Heart left ventricle (tissue), 16 donors: ENCODE results near the gene ZNF598. TPM values are rescaled to one million over a fixed set of nuclear protein-coding genes. Genes with fewer than 3 reads are reported as not detected.
A peak's percentile ranks its signal among the peaks of the same experiment; 100 is the strongest.

Experiments
- ATAC-seq, 4 donors: fragments of 200-7000 bp; cut with Tn5 transposase; one replicate each; pipeline ENCODE4 v1.9.1; 2020 to 2022; ENCODE audit warnings: moderate library complexity in 4 of 4, mild to moderate bottlenecking in 3 of 4, moderate number of reproducible peaks in 1 of 4
- DNase-seq, 5 donors: peaks; one replicate each; pipeline ENCODE4 v3.0.0-alpha.2; 2020
- H3K27ac ChIP-seq, 12 donors: fragments of 200-600 bp; sonication (generic) in 4 of 12; one replicate each; pipeline versions ENCODE4 v1.5.0 to v1.8.0; 2016 to 2022; ENCODE audit warnings: mild to moderate bottlenecking in 2 of 12
- H3K27me3 ChIP-seq, 9 donors: fragments of 200-600 bp; sonication (generic) in 2 of 9; one replicate each; pipeline versions ENCODE4 v1.5.1 to v1.8.0; 2016 to 2022; ENCODE audit warnings: mild to moderate bottlenecking in 3 of 9
- H3K36me3 ChIP-seq, 9 donors: fragments of 200-600 bp; sonication (generic) in 2 of 9; one replicate each; pipeline versions ENCODE4 v1.5.0 to v1.8.0; 2018 to 2022; ENCODE audit warnings: mild to moderate bottlenecking in 2 of 9
- H3K4me1 ChIP-seq, 12 donors: fragments of 200-600 bp; sonication (generic) in 4 of 12; one replicate each; pipeline versions ENCODE4 v1.5.0 to v1.8.0; 2016 to 2022; ENCODE audit warnings: mild to moderate bottlenecking in 3 of 12
- H3K4me3 ChIP-seq, 12 donors: fragments of 200-600 bp; sonication (generic) in 4 of 12; one replicate each; pipeline versions ENCODE4 v1.5.0 to v1.8.0; 2017 to 2022; ENCODE audit warnings: mild to moderate bottlenecking in 9 of 12, moderate library complexity in 4 of 12
- H3K9me3 ChIP-seq, 12 donors: fragments of 200-600 bp; sonication (generic) in 4 of 12; one replicate each; pipeline versions ENCODE4 v1.5.0 to v1.8.0; 2016 to 2022; ENCODE audit warnings: mild to moderate bottlenecking in 1 of 12
- CTCF ChIP-seq, 12 donors: fragments of 200-600 bp; sonication (generic) in 4 of 12; IDR thresholded peaks; one replicate each; pipeline versions ENCODE4 v1.5.0 to v1.8.0; 2018 to 2022; ENCODE audit warnings: antibody characterized with exemption in 12 of 12, mild to moderate bottlenecking in 5 of 12
- POLR2A ChIP-seq, 2 donors: fragments of 450-650 bp; IDR thresholded peaks; one replicate each; pipeline ENCODE4 v1.6.1; 2017; ENCODE audit warnings: antibody characterized with exemption in 2 of 2, mild to moderate bottlenecking in 2 of 2, moderate library complexity in 2 of 2
- WGBS, 4 donors: extraction: QIAGEN DNeasy Blood & Tissue Kit in 2 of 4; methylation state at CpG; one replicate each; pipeline versions ENCODE4 v1.1.5 to v1.1.7; 2013 to 2018; 5-methylcytosine and 5-hydroxymethylcytosine counted together
- intact Hi-C, 10 donors: fragments of 100-400 bp; cut with DNase I; formaldehyde crosslinking; loops; one replicate each; pipeline versions ENCODE4 v1.11.1 to v1.14.2; 2022
- polyA plus RNA-seq, 2 donors: library from polyadenylated mRNA; stranded (reverse); fragments of 200-250 nt; gene quantifications; one replicate each; pipeline ENCODE4 v1.2.3, GENCODE V29; 2013
- total RNA-seq, 9 donors: library from RNA; depleted of rRNA in 2 of 9; stranded (reverse); fragments of >200 nt in 2 of 9; fragmentation: NEBNext Ultra II Directional in 3 of 9; extraction: Animal tissue kit (Norgen Biotek cat#: 25700) in 3 of 9; gene quantifications; one replicate each; pipeline versions ENCODE4 v1.1.0 to v1.2.4, GENCODE V29; 2016 to 2023
- donor health status: ischemic (EF 13 %, LVEDD 7.1; RV severe dilation, severe dysfunction).
- donor health status: healthy with polysubstance abuse.
- donor health status: DM: no; HTN: yes; CAD: no.
- donor health status: DM: no; HTN: no; CAD: no.
- donor health status: ischemic (EF 25% LVEDD 6.9; RV normal size, moderate dysfunction).
- donor health status: ischemic (EF 25% LVEDD 5.7; RV mildly dilated, moderate dysfunction).
- donor health status: healthy.
- donor health status: DM: yes; HTN: yes; CAD: no.
- donor health status: ischemic (EF 35%, LVEDD 5.7; RV mildly dilated, moderate dysfunction).
- donor health status: nonischemic (EF 11% LVEDD 7.7; RV severe dilation, severe dysfunction).
- donor health status: DM: yes; HTN: yes; CAD: no.
- donor health status: PGD.
- donor health status: ischemic (EF 29% LVEDD 5.4; RV normal size, mild dysfunction).
- donor health status: nonischemic (EF 23%, LVEDD 6.1; RV moderate dilation, normal function).

Gene ZNF598
- total and polyA plus RNA-seq, 11 donors = 9.4 to 47.4 (median 17.0) TPM

- intact Hi-C loops = loop anchor here in 2 of 10 donors (10.0 kb wide), 2 partner anchors 152 to 502 kb away; partner anchors contain the start of gene TRAF7 (in 1 of the 2)
- peaks cover 5 to 47% (median 30%) of the 10 kb centered on the region in 12 donors for H3K4me1 ChIP-seq
- no peak overlapping the region for H3K27ac ChIP-seq
- 89 to 96% (median 93%) methylated on average over 26 to 47 of the region's 47 CpGs for WGBS, 4 donors
- TF ChIP-seq CTCF (IDR thresholded peaks at IDR 0.05) (no peak), POLR2A (IDR thresholded peaks at IDR 0.05) (no peak)
- ATAC-seq = no peak
- no peaks in the 10 kb centered on the region for H3K9me3 ChIP-seq
- H3K4me3 ChIP-seq = no peak overlapping the region
- peaks cover 0 to 60% (median 53%) of the 10 kb centered on the region in 9 donors for H3K36me3 ChIP-seq
- DNase-seq = peak in 1 of 5 donors; percentile 64
- no peaks in the 10 kb centered on the region for H3K27me3 ChIP-seq
These were observed 7.0 kb downstream of the ZNF598 start for GRCh38 chr16:2002406-2003230.

DNA sequence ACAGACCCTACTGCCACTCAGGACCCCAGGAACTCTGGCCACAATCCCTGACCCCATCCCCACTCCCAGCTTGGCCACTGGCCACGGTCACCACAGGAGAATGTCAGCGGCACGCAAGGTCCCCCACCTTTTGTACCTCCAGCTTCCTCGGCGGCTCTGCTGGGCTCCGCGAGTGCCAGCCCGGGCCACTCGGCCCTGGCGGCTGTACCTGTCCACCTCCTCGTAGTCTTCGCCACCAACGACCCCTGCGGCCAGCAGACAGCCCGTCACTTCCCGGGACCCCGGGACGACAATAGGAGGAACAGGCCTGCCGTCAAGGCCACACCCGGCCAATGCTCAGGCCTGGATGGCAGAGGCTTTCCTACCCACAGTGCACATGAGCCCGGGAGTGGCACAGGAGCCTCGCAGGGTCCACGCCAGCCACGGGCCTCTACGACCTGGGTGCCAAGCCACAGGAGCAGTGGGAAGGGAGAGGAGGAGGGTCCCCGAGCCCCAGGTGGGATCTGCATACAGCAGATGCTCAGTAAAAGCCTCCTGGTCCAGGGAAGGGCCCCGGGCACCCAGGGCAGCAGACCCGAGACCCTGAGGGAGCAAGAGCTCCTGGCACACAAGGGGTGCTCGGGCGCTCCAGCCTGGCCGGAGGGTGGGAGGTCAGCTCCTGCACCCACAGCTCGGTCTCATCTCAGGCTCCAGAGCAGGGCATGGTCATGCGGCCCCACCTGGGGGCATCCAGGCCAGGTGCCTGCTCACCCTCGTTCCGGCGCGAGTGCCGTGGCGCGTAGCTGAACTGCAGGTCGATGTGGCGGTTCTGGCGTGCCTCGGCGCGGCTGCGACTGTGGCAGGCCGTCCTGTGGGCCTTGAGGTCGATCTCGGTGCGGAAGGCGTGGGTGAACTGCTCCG is 7.9 kb downstream of the ZNF598 start:
- intact Hi-C loops = loop anchor here in 2 of 10 donors (10.0 kb wide), 2 partner anchors 153 to 503 kb away; partner anchors contain the start of gene TRAF7 (in 1 of the 2)
- Histone ChIP-seq H3K27ac (no peak overlapping the region), H3K4me1 (peaks cover 0 to 40% (median 24%) of the 10 kb centered on the region in 12 donors), H3K9me3 (no peaks in the 10 kb centered on the region), H3K27me3 (no peaks in the 10 kb centered on the region), H3K36me3 (peaks cover 0 to 69% (median 62%) of the 10 kb centered on the region in 9 donors), H3K4me3 (no peak overlapping the region)
- ATAC-seq (no peak), DNase-seq (peak in 1 of 5 donors; percentile 60)
- TF ChIP-seq CTCF (IDR thresholded peaks at IDR 0.05) = no peak
- TF ChIP-seq POLR2A (IDR thresholded peaks at IDR 0.05) = no peak
- WGBS, 4 donors = 94 to 97% (median 95%) methylated on average over 23 to 53 of the region's 53 CpGs

- Histone ChIP-seq H3K36me3 (peaks cover 0 to 72% (median 63%) of the 10 kb centered on the region in 9 donors), H3K27ac (no peak overlapping the region), H3K4me1 (peaks cover 0 to 33% (median 23%) of the 10 kb centered on the region in 12 donors), H3K4me3 (no peak overlapping the region), H3K9me3 (no peaks in the 10 kb centered on the region), H3K27me3 (no peaks in the 10 kb centered on the region)
- 94 to 96% (median 95%) methylated on average over 11 to 19 of the region's 19 CpGs for WGBS, 4 donors
- intact Hi-C loops = loop anchor here in 2 of 10 donors (10.0 kb wide), 2 partner anchors 154 to 504 kb away; partner anchors contain the start of gene TRAF7 (in 1 of the 2)
- DNase-seq (no peak), ATAC-seq (no peak)
- TF ChIP-seq CTCF (IDR thresholded peaks at IDR 0.05) (no peak), POLR2A (IDR thresholded peaks at IDR 0.05) (no peak)
These were observed 8.6 kb downstream of the ZNF598 start for GRCh38 chr16:2001035-2001434.
